WTC11 (cell line): ENCODE measurements around the gene IFRD2. TPM values are rescaled to one million over a fixed set of nuclear protein-coding genes. Genes with fewer than 3 reads are reported as not detected.

ENCODE experiments used
- ATF1 ChIP-seq: sonication (generic); formaldehyde crosslinking; IDR thresholded peaks from 2 replicates; pipeline ENCODE4 v1.8.1; 2023; ENCODE audit warnings: mild to moderate bottlenecking, moderate library complexity, missing genetic modification reagents
- EMX1 ChIP-seq: fragments of 250-450 bp; sonication (Bioruptor Pico); IDR thresholded peaks from 2 replicates; pipeline ENCODE4 v1.8.0; 2021; ENCODE audit warnings: mild to moderate bottlenecking
- ESRRA ChIP-seq: sonication (generic); formaldehyde crosslinking; IDR thresholded peaks from 2 replicates; pipeline ENCODE4 v1.8.1; 2022; ENCODE audit warnings: mild to moderate bottlenecking, missing genetic modification reagents, borderline replicate concordance
- FOXJ3 ChIP-seq: sonication (generic); formaldehyde crosslinking; IDR thresholded peaks from 2 replicates; pipeline ENCODE4 v1.9.0; 2021; ENCODE audit warnings: missing genetic modification reagents, mild to moderate bottlenecking, borderline replicate concordance
- FOXK1 ChIP-seq: sonication (generic); formaldehyde crosslinking; IDR thresholded peaks from 2 replicates; pipeline ENCODE4 v1.8.0; 2022; ENCODE audit warnings: mild to moderate bottlenecking, moderate library complexity, missing genetic modification reagents
- NFE2L1 ChIP-seq: sonication (generic); formaldehyde crosslinking; IDR thresholded peaks from 2 replicates; pipeline ENCODE4 v1.8.1; 2023; ENCODE audit warnings: missing genetic modification reagents
- NR2C2 ChIP-seq: sonication (generic); formaldehyde crosslinking; IDR thresholded peaks from 2 replicates; pipeline ENCODE4 v1.8.0; 2022; ENCODE audit warnings: mild to moderate bottlenecking, missing genetic modification reagents
- SOX15 ChIP-seq: fragments of 250-450 bp; sonication (Bioruptor Pico); IDR thresholded peaks from 2 replicates; pipeline ENCODE4 v1.9.0; 2021; ENCODE audit warnings: mild to moderate bottlenecking
- ZNF263 ChIP-seq: sonication (generic); formaldehyde crosslinking; IDR thresholded peaks from 2 replicates; pipeline ENCODE4 v1.8.1; 2022; ENCODE audit warnings: low read depth, mild to moderate bottlenecking, moderate library complexity, missing genetic modification reagents
- ZNF416 ChIP-seq: fragments of 250-450 bp; sonication (Bioruptor Pico); IDR thresholded peaks from 2 replicates; pipeline ENCODE4 v1.9.0; 2021; ENCODE audit warnings: mild to moderate bottlenecking, inconsistent platforms
- ZNF423 ChIP-seq: fragments of 250-450 bp; sonication (Bioruptor Pico); IDR thresholded peaks from 2 replicates; pipeline ENCODE4 v2.1.2; 2022; ENCODE audit warnings: mild to moderate bottlenecking, moderate library complexity
- total RNA-seq: library from RNA; stranded (reverse); gene quantifications from 3 replicates; pipeline ENCODE4 v1.2.3, GENCODE V29; 2021
- TF ChIP-seq, protein P1 (sequence below): sonication (generic); formaldehyde crosslinking; IDR thresholded peaks from 2 replicates; pipeline ENCODE4 v1.8.1; 2022; ENCODE audit warnings: low read depth, missing genetic modification reagents, borderline replicate concordance
- TF ChIP-seq, protein P2 (sequence below): fragments of 250-450 bp; sonication (Bioruptor Pico); IDR thresholded peaks from 2 replicates; pipeline ENCODE4 v1.9.0; 2021; ENCODE audit warnings: mild to moderate bottlenecking, borderline replicate concordance
- TF ChIP-seq, protein P3 (sequence below): sonication (generic); formaldehyde crosslinking; conservative IDR thresholded peaks from 2 replicates; pipeline ENCODE4 v1.8.1; 2023; ENCODE audit warnings: mild to moderate bottlenecking, low read depth, missing genetic modification reagents, moderate library complexity
- TF ChIP-seq, protein P4 (sequence below): sonication (generic); formaldehyde crosslinking; IDR thresholded peaks from 2 replicates; pipeline ENCODE4 v1.8.0; 2022; ENCODE audit warnings: missing genetic modification reagents
- TF ChIP-seq, protein P5 (sequence below): fragments of 250-450 bp; sonication (Bioruptor Pico); IDR thresholded peaks from 2 replicates; pipeline ENCODE4 v2.1.2; 2022; ENCODE audit warnings: mild to moderate bottlenecking, moderate library complexity
- TF ChIP-seq, protein P6 (sequence below): fragments of 250-450 bp; sonication (Bioruptor Pico); IDR thresholded peaks from 2 replicates; pipeline ENCODE4 v1.9.0; 2021; ENCODE audit warnings: mild to moderate bottlenecking
- TF ChIP-seq, protein P7 (sequence below): sonication (generic); formaldehyde crosslinking; IDR thresholded peaks from 2 replicates; pipeline ENCODE4 v1.8.1; 2022; ENCODE audit warnings: missing genetic modification reagents, borderline replicate concordance

Gene IFRD2
- total RNA-seq, 1 experiment from 2014 or later: 92.0 TPM

DNA sequence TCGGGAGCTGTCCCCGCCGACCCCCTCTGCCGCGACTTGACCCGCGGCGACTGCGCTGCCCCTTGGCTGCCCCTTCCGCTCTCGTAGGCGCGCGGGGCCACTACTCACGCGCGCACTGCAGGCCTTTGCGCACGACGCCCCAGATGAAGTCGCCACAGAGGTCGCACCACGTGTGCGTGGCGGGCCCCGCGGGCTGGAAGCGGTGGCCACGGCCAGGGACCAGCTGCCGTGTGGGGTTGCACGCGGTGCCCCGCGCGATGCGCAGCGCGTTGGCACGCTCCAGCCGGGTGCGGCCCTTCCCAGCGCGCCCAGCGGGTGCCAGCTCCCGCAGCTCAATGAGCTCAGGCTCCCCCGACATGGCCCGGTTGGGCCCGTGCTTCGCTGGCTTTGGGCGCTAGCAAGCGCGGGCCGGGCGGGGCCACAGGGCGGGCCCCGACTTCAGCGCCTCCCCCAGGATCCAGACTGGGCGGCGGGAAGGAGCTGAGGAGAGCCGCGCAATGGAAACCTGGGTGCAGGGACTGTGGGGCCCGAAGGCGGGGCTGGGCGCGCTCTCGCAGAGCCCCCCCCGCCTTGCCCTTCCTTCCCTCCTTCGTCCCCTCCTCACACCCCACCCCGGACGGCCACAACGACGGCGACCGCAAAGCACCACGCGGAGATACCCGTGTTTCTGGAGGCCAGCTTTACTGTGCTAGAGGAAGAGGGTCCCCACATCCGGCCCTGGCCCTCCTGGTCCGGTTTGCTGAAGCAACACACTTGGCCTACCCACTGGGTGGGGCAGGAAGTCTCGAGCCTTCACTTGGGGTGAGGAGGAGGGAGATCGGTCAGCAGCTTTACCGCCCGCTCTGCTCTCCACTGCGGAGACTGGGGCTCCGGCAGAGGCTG, 48.5 kb upstream of the IFRD2 start, which contains the start of gene RASSF1 (continued):
- TF ChIP-seq, protein P1, sequence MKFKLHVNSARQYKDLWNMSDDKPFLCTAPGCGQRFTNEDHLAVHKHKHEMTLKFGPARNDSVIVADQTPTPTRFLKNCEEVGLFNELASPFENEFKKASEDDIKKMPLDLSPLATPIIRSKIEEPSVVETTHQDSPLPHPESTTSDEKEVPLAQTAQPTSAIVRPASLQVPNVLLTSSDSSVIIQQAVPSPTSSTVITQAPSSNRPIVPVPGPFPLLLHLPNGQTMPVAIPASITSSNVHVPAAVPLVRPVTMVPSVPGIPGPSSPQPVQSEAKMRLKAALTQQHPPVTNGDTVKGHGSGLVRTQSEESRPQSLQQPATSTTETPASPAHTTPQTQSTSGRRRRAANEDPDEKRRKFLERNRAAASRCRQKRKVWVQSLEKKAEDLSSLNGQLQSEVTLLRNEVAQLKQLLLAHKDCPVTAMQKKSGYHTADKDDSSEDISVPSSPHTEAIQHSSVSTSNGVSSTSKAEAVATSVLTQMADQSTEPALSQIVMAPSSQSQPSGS: no peak
- TF ChIP-seq, protein P2, sequence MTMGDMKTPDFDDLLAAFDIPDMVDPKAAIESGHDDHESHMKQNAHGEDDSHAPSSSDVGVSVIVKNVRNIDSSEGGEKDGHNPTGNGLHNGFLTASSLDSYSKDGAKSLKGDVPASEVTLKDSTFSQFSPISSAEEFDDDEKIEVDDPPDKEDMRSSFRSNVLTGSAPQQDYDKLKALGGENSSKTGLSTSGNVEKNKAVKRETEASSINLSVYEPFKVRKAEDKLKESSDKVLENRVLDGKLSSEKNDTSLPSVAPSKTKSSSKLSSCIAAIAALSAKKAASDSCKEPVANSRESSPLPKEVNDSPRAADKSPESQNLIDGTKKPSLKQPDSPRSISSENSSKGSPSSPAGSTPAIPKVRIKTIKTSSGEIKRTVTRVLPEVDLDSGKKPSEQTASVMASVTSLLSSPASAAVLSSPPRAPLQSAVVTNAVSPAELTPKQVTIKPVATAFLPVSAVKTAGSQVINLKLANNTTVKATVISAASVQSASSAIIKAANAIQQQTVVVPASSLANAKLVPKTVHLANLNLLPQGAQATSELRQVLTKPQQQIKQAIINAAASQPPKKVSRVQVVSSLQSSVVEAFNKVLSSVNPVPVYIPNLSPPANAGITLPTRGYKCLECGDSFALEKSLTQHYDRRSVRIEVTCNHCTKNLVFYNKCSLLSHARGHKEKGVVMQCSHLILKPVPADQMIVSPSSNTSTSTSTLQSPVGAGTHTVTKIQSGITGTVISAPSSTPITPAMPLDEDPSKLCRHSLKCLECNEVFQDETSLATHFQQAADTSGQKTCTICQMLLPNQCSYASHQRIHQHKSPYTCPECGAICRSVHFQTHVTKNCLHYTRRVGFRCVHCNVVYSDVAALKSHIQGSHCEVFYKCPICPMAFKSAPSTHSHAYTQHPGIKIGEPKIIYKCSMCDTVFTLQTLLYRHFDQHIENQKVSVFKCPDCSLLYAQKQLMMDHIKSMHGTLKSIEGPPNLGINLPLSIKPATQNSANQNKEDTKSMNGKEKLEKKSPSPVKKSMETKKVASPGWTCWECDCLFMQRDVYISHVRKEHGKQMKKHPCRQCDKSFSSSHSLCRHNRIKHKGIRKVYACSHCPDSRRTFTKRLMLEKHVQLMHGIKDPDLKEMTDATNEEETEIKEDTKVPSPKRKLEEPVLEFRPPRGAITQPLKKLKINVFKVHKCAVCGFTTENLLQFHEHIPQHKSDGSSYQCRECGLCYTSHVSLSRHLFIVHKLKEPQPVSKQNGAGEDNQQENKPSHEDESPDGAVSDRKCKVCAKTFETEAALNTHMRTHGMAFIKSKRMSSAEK (CRISPR knock-in tag): no peak
- TF ChIP-seq NFE2L1 (CRISPR knock-in tag) (no peak), NR2C2 (CRISPR knock-in tag) (no peak), EMX1 (CRISPR knock-in tag) (no peak), ZNF263 (CRISPR knock-in tag) (peak; percentile 22; the same call in 1 of the 2 replicates), ZNF416 (CRISPR knock-in tag) (no peak), ESRRA (CRISPR knock-in tag) (no peak), FOXJ3 (CRISPR knock-in tag) (no peak), SOX15 (CRISPR knock-in tag) (no peak), ZNF423 (CRISPR knock-in tag) (peak; percentile 29; the same call in 1 of the 2 replicates), FOXK1 (CRISPR knock-in tag) (no peak; the same call in 1 of the 2 replicates), ATF1 (CRISPR knock-in tag) (no peak)
- TF ChIP-seq, protein P3, sequence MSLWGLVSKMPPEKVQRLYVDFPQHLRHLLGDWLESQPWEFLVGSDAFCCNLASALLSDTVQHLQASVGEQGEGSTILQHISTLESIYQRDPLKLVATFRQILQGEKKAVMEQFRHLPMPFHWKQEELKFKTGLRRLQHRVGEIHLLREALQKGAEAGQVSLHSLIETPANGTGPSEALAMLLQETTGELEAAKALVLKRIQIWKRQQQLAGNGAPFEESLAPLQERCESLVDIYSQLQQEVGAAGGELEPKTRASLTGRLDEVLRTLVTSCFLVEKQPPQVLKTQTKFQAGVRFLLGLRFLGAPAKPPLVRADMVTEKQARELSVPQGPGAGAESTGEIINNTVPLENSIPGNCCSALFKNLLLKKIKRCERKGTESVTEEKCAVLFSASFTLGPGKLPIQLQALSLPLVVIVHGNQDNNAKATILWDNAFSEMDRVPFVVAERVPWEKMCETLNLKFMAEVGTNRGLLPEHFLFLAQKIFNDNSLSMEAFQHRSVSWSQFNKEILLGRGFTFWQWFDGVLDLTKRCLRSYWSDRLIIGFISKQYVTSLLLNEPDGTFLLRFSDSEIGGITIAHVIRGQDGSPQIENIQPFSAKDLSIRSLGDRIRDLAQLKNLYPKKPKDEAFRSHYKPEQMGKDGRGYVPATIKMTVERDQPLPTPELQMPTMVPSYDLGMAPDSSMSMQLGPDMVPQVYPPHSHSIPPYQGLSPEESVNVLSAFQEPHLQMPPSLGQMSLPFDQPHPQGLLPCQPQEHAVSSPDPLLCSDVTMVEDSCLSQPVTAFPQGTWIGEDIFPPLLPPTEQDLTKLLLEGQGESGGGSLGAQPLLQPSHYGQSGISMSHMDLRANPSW: no peak
- TF ChIP-seq, protein P4, sequence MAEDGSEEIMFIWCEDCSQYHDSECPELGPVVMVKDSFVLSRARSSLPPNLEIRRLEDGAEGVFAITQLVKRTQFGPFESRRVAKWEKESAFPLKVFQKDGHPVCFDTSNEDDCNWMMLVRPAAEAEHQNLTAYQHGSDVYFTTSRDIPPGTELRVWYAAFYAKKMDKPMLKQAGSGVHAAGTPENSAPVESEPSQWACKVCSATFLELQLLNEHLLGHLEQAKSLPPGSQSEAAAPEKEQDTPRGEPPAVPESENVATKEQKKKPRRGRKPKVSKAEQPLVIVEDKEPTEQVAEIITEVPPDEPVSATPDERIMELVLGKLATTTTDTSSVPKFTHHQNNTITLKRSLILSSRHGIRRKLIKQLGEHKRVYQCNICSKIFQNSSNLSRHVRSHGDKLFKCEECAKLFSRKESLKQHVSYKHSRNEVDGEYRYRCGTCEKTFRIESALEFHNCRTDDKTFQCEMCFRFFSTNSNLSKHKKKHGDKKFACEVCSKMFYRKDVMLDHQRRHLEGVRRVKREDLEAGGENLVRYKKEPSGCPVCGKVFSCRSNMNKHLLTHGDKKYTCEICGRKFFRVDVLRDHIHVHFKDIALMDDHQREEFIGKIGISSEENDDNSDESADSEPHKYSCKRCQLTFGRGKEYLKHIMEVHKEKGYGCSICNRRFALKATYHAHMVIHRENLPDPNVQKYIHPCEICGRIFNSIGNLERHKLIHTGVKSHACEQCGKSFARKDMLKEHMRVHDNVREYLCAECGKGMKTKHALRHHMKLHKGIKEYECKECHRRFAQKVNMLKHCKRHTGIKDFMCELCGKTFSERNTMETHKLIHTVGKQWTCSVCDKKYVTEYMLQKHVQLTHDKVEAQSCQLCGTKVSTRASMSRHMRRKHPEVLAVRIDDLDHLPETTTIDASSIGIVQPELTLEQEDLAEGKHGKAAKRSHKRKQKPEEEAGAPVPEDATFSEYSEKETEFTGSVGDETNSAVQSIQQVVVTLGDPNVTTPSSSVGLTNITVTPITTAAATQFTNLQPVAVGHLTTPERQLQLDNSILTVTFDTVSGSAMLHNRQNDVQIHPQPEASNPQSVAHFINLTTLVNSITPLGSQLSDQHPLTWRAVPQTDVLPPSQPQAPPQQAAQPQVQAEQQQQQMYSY (CRISPR knock-in tag): peak; percentile 24; the same call in 1 of the 2 replicates
- TF ChIP-seq, protein P5, sequence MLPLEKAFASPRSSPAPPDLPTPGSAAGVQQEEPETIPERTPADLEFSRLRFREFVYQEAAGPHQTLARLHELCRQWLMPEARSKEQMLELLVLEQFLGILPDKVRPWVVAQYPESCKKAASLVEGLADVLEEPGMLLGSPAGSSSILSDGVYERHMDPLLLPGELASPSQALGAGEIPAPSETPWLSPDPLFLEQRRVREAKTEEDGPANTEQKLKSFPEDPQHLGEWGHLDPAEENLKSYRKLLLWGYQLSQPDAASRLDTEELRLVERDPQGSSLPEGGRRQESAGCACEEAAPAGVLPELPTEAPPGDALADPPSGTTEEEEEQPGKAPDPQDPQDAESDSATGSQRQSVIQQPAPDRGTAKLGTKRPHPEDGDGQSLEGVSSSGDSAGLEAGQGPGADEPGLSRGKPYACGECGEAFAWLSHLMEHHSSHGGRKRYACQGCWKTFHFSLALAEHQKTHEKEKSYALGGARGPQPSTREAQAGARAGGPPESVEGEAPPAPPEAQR (CRISPR knock-in tag): no peak
- TF ChIP-seq, protein P6, sequence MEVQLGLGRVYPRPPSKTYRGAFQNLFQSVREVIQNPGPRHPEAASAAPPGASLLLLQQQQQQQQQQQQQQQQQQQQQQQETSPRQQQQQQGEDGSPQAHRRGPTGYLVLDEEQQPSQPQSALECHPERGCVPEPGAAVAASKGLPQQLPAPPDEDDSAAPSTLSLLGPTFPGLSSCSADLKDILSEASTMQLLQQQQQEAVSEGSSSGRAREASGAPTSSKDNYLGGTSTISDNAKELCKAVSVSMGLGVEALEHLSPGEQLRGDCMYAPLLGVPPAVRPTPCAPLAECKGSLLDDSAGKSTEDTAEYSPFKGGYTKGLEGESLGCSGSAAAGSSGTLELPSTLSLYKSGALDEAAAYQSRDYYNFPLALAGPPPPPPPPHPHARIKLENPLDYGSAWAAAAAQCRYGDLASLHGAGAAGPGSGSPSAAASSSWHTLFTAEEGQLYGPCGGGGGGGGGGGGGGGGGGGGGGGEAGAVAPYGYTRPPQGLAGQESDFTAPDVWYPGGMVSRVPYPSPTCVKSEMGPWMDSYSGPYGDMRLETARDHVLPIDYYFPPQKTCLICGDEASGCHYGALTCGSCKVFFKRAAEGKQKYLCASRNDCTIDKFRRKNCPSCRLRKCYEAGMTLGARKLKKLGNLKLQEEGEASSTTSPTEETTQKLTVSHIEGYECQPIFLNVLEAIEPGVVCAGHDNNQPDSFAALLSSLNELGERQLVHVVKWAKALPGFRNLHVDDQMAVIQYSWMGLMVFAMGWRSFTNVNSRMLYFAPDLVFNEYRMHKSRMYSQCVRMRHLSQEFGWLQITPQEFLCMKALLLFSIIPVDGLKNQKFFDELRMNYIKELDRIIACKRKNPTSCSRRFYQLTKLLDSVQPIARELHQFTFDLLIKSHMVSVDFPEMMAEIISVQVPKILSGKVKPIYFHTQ: no peak
- TF ChIP-seq, protein P7, sequence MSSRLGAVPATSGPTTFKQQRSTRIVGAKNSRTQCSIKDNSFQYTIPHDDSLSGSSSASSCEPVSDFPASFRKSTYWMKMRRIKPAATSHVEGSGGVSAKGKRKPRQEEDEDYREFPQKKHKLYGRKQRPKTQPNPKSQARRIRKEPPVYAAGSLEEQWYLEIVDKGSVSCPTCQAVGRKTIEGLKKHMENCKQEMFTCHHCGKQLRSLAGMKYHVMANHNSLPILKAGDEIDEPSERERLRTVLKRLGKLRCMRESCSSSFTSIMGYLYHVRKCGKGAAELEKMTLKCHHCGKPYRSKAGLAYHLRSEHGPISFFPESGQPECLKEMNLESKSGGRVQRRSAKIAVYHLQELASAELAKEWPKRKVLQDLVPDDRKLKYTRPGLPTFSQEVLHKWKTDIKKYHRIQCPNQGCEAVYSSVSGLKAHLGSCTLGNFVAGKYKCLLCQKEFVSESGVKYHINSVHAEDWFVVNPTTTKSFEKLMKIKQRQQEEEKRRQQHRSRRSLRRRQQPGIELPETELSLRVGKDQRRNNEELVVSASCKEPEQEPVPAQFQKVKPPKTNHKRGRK (CRISPR knock-in tag): no peak
